Measurements from ENCODE around the gene KLC1. TPM values are rescaled to one million over a fixed set of nuclear protein-coding genes. Genes with fewer than 3 reads are reported as not detected.

The KLC1 gene
- total RNA-seq, 1 experiment from 2014 or later, result 283 TPM

- no peak for DNase-seq (ENCODE audit: low read depth)
These were observed 105.3 kb downstream of the KLC1 start for GRCh38 chr14:103734081-103734888.

GRCh38 chr14:103735022-103735421 lies 106.0 kb downstream of the KLC1 start:
- DNase-seq (ENCODE audit: low read depth), result no peak

DNA sequence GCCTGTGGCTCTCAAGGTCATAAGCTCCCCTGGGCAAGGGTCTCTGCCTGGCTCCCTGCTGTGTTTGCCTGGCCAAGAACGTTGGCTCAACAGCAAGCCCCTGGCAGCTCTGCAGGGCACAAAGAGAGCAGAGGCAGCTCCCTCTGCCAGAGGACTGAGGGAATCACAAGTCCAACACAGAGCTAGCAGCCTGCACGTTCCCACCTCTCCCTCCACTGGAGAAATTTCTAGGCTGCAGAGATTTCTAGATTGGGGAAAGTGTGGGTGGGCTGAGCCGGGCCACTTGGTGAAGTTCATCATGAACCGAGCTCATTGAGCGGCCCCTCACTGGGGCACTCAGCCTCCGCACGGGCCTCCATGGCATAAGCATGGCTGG lies 106.4 kb downstream of the KLC1 start:
- no peak for DNase-seq (ENCODE audit: low read depth)

- DNase-seq (ENCODE audit: low read depth), result no peak
These were observed 107.0 kb downstream of the KLC1 start for GRCh38 chr14:103735815-103736545.

- DNase-seq (ENCODE audit: low read depth), result no peak
These were observed 107.8 kb downstream of the KLC1 start for GRCh38 chr14:103736546-103737431.

DNA sequence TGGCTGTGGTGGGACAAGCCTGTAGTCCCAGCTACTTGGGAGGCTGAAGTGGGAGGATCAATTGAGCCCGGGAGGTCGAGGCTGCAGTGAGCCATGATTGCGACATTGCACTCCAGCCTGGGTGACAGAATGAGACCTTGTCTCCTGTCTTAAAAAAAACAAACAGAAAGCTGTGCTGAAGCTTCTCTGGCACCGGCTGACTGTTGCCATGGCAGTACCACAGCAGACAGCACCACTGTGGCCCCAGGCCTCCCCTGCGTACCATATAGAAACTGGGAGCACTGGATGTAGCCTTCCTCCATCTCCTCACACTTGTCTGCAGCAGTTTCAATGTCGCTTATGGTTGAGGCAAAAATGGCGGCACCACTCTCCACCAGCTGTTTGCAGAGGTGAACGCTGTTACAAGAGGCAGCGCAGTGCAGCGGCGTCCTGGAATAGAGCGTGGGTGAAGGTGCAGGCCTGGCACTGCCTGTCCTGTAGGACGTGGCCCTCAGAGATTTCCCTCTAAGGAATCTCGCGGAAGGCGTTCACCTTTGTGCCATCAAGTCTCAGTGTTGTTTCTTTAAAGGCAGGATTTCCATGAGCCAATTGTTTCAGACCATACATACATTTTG lies 108.5 kb downstream of the KLC1 start:
- no peak for DNase-seq (ENCODE audit: low read depth)

DNA sequence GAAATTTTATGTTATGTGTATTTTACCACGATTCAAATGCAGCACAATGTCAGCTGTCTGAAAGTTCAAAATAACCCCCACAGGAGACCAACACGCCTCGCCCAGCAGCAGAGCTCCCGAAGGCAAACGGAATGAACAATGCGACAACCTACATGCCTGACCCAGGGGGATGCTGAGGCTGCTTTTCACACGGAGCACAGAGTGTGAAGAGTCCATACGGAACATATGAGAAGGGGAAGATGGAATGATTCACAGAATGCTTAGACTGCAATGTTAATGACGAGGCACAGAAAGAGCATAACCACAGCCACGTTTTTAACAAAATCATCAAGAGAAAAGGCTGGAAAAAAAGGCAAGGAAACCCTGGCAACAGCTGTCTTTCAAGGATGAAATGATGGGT lies 109.2 kb downstream of the KLC1 start:
- no peak for DNase-seq (ENCODE audit: low read depth)

GRCh38 chr14:103738701-103739451 lies 109.9 kb downstream of the KLC1 start:
- no peak for DNase-seq (ENCODE audit: low read depth)

GRCh38 chr14:103739466-103739792 lies 110.4 kb downstream of the KLC1 start:
- DNase-seq (ENCODE audit: low read depth), result no peak

DNA sequence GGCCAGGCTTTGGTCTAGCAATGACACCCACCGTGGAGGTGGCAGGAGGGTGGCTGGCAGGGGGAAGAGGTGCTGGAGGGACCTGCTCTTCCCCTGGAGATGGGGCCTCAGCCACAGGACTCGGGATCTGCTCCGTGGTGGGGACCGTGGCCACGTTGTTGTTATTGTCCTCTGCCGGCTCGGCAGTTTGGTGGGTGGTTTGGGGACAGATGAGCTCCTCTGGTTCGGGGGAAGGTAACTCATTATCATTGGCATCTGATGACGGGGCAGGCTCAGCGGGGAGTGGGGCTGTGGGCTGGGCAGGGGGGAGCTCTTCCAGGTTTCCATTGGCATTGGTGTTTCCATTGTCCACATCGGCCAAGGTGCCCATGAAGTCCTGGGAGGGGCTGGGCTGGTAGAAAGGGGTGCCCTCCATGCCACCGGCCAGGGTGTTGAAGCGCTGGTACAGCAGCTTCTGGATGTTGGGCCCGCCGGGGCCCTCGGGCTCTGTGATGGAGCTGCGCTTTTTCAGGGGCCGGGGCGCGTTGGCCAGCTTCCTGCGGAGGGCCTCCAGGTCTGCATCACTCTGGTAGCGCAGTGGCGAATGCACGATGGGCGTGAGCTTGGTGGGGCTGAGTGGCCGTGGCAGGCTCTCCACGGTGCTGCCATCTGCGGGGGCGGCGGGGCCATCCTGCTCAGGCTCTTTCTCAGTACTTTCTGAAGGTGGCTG lies 110.9 kb downstream of the KLC1 start:
- DNase-seq (ENCODE audit: low read depth), result no peak

DNA sequence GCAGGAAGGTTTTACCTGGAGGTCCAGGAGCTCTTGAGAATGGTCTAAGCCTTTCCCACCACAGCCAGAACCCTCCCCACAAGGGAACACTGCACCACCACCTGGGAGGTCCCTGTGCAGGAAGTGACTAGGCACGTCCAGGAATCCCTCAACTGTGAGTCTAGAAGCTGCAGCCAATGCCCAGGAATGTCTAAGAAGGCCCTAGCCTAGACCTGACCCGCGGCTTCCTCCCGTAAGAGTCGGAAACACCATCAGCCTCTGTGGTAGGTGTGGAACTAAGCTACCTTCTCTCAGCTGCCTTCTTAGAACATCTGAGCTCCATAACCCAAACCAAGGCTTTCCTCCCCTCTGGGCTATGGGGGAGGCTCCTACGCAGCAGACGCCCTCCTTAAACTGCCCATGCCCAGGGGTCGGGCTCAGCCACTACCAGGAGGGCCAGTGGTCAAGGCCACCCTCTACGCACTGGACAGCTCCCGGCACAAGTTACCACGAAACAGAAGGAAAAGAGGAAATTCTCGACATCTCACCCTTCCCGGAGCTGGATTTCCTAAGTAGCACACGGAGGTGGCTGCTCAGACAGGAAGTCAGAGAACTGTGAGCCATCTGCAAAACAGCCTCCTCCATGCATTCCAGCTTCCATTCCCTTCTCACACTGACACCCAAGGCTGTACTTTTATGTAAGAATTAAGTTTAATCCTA lies 112.1 kb downstream of the KLC1 start:
- no peak for DNase-seq (ENCODE audit: low read depth)

- DNase-seq (ENCODE audit: low read depth), result no peak
These were observed 112.9 kb downstream of the KLC1 start for GRCh38 chr14:103741876-103742275.

DNA sequence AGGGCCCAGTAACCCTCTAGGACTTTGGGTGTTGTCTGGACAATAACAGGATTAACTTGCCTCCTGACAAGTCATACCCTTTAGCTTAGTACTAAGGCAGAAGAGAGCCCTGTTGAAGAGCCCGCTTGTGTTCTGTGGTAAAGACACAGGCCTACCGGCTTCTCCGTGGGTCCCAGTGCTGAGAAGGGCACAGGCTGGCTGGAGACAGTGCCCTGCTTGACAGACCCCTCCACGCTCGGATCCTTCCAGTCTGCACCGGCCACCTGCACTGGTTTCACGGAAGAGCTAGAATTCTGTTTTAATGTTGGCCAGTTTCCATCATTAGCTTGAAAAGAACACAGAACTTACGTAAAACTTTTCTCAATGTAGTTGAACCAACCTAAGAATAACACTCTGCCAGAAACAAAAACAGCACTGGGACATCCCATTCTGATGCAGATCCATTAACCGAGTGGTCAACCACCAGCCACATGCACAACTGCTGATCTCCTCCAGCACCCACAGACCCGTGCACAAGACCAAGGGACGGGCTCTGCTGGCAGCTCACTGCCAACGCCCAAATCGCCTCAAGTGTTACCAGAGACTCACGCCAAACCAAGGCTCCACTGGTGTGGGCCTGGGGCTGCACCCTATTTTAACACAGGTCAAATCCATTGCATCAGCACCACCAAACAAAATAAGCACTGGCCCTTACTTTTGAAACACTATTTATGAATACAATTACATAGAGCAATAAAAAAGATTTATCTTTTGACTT lies 113.7 kb downstream of the KLC1 start:
- no peak for DNase-seq (ENCODE audit: low read depth)

GRCh38 chr14:103743691-103744090 lies 114.7 kb downstream of the KLC1 start:
- no peak for DNase-seq (ENCODE audit: low read depth)

- DNase-seq (ENCODE audit: low read depth), result no peak
These were observed 115.8 kb downstream of the KLC1 start for GRCh38 chr14:103744621-103745395.

DNA sequence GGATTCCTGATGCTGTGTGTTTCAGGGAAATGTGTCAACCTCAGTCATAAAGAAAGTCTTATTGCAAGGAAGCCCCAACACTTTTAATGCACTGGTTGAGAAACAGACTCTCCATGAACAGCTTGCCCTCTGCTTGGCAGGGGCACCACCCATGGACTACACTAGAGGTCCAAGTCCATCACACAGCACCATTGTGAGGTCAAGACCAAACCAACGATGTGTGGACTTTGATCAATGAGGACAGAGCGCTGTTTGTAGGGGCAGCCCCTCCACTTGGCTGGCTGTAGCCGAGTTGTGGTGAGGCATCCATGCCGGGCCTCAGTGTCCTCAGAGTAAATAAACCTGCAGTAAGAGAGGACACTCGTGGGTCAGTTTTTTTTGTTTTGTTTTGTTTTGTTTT lies 116.4 kb downstream of the KLC1 start:
- DNase-seq (ENCODE audit: low read depth), result no peak

DNA sequence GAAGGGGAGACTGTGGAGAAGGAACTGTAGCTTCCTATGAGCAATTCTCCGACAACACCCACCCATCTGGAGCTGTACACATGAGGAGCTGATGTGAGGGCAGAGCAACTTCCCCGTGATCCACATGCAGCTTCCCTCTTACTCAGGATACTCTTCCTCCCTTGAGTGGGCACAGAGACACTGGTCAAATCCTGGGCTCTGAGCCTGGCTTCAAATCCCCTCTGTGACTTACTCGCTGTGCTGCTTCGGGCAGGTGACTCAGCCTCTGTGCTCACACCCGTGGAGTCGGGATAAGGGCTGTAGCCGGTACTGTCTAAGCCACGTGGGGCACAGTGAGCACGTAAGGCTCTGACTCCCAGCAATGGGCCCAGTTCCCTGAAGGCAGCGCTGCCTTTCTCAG lies 117.7 kb downstream of the KLC1 start:
- peak; percentile 14 for DNase-seq (ENCODE audit: low read depth)

DNA sequence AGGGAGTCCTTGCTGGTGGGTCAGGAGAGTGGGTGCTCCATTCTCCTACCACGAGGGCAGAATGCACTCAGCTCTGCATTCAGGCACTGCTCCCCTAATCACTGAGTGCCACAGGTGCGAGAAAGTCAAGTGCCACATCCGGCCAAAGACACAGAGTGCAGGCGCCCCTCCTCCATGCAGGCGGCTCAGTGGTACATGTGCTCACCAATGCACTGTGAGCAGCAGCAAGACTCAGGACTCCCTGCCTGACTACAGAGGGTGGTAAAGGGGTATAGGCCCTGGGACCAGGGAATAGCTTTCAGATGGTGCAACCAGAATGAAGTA lies 119.5 kb downstream of the KLC1 start:
- DNase-seq (ENCODE audit: low read depth), result no peak
